GM12878 (cell line): ENCODE results near the gene ITSN2. TPM values are rescaled to one million over a fixed set of nuclear protein-coding genes. Genes with fewer than 3 reads are reported as not detected.

Experiments used
- ATF3 ChIP-seq: IDR thresholded peaks from 2 replicates; pipeline ENCODE4 v1.6.1; 2011; ENCODE audit warnings: low read depth, mild to moderate bottlenecking, low read length, moderate library complexity, borderline replicate concordance; ENCODE audit errors: extremely low read depth
- ATF7 ChIP-seq: fragments of 450-650 bp; IDR thresholded peaks from 2 replicates; pipeline ENCODE4 v1.6.1; 2016; ENCODE audit warnings: low read depth, mild to moderate bottlenecking
- CBX5 ChIP-seq: sonication (generic); IDR thresholded peaks from 2 replicates; pipeline ENCODE4 v1.6.1; 2016; ENCODE audit warnings: low read depth, moderate library complexity, mild to moderate bottlenecking, inconsistent platforms
- GABPA ChIP-seq: IDR thresholded peaks from 2 replicates; pipeline ENCODE4 v1.6.1; 2014; ENCODE audit warnings: antibody characterized with exemption, low read depth, mild to moderate bottlenecking, inconsistent platforms
- GATAD2B ChIP-seq: fragments of 450-650 bp; conservative IDR thresholded peaks from 2 replicates; pipeline ENCODE4 v1.6.1; 2017; ENCODE audit warnings: low read depth, mild to moderate bottlenecking, moderate library complexity
- HDAC2 ChIP-seq: fragments of 200-600 bp; sonication (generic); IDR thresholded peaks from 2 replicates; pipeline ENCODE4 v1.6.1; 2017
- JUND ChIP-seq: IDR thresholded peaks from 2 replicates; pipeline ENCODE4 v1.6.1; 2012; ENCODE audit warnings: low read depth, mild to moderate bottlenecking, low read length, improper control_type of control experiment, moderate library complexity
- KDM1A ChIP-seq: fragments of 200-600 bp; sonication (generic); IDR thresholded peaks from 2 replicates; pipeline ENCODE4 v1.6.1; 2016; ENCODE audit warnings: borderline replicate concordance
- LARP7 ChIP-seq: fragments of 450-650 bp; IDR thresholded peaks from 2 replicates; pipeline ENCODE4 v1.6.1; 2017; ENCODE audit warnings: mild to moderate bottlenecking
- MEF2A ChIP-seq: IDR thresholded peaks from 2 replicates; pipeline ENCODE4 v1.6.1; 2011; ENCODE audit warnings: low read depth, mild to moderate bottlenecking, low read length, moderate library complexity; ENCODE audit not compliant: insufficient read depth
- MEF2B ChIP-seq: fragments of 450-650 bp; IDR thresholded peaks from 2 replicates; pipeline ENCODE4 v1.6.1; 2018; ENCODE audit warnings: mild to moderate bottlenecking, moderate library complexity; ENCODE audit not compliant: partially characterized antibody, poor library complexity, severe bottlenecking
- MTA3 ChIP-seq: IDR thresholded peaks from 2 replicates; pipeline ENCODE4 v1.6.1; 2012; ENCODE audit warnings: low read length, inconsistent platforms, borderline replicate concordance
- NFIC ChIP-seq: IDR thresholded peaks from 2 replicates; pipeline ENCODE4 v1.6.1; 2012; ENCODE audit warnings: low read depth, mild to moderate bottlenecking, inconsistent platforms, low read length, moderate library complexity
- POU2F2 ChIP-seq: IDR thresholded peaks from 3 replicates; pipeline ENCODE4 v1.6.1; 2011; ENCODE audit warnings: low read depth, mild to moderate bottlenecking, low read length, borderline replicate concordance
- RAD21 ChIP-seq: IDR thresholded peaks from 2 replicates; pipeline ENCODE4 v1.6.1; 2011; ENCODE audit warnings: mild to moderate bottlenecking, low read depth, low read length, moderate library complexity; ENCODE audit not compliant: insufficient read depth
- REST ChIP-seq: IDR thresholded peaks from 2 replicates; pipeline ENCODE4 v1.6.1; 2012; ENCODE audit warnings: mild to moderate bottlenecking, low read depth, low read length
- SMC3 ChIP-seq: IDR thresholded peaks from 2 replicates; pipeline ENCODE4 v1.6.1; 2011; ENCODE audit warnings: low read length, improper control_type of control experiment, borderline replicate concordance
- SPI1 ChIP-seq: IDR thresholded peaks from 2 replicates; pipeline ENCODE4 v1.6.1; 2011; ENCODE audit warnings: low read depth, mild to moderate bottlenecking, low read length, moderate library complexity, borderline replicate concordance; ENCODE audit not compliant: insufficient read depth
- TARDBP ChIP-seq: IDR thresholded peaks from 2 replicates; pipeline ENCODE4 v1.6.1; 2016; ENCODE audit warnings: borderline replicate concordance
- ZNF274 ChIP-seq: IDR thresholded peaks from one replicate; pipeline ENCODE4 v1.8.0; 2011; ENCODE audit not compliant: insufficient read length, insufficient read depth
- ZZZ3 ChIP-seq: IDR thresholded peaks from 2 replicates; pipeline ENCODE4 v1.6.1; 2011; ENCODE audit warnings: low read depth; ENCODE audit not compliant: control insufficient read depth, insufficient read length
- polyA plus RNA-seq, 11 experiments: library from polyadenylated mRNA; depleted of rRNA in 4 of 11; unstranded in 6 of 11; stranded (reverse) in 5 of 11; fragments of >200 nt; fragmentation: Nextera tagmentation in 4 of 11; fragmentation: Illumina TruSeq in 1 of 11; extraction: Ambion mirVana in 4 of 11; extraction: Trizol in 1 of 11; gene quantifications; 1 replicate in 1 of 11; 2 replicates in 10 of 11; pipeline versions ENCODE4 v1.2.1 to v1.2.3, GENCODE V29; 2011 to 2016; ENCODE audit warnings: inconsistent platforms in 2 of 11, missing spikeins in 2 of 11, low read depth in 1 of 11
- total RNA-seq, 4 experiments: library from RNA; depleted of rRNA in 3 of 4; stranded (reverse); fragments of >200 nt in 3 of 4; fragmentation: Illumina TruSeq in 1 of 4; extraction: Trizol in 1 of 4; gene quantifications; 2 replicates each; pipeline versions ENCODE4 v1.2.1 to v1.2.3, GENCODE V29; 2013 to 2021
- TF ChIP-seq, protein P1 (sequence below): IDR thresholded peaks from 2 replicates; pipeline ENCODE4 v1.6.1; 2012; ENCODE audit warnings: low read length, inconsistent platforms
- TF ChIP-seq, protein P2 (sequence below): fragments of 450-650 bp; formaldehyde crosslinking; IDR thresholded peaks from 2 replicates; pipeline ENCODE4 v1.5.0; 2022; ENCODE audit warnings: mild to moderate bottlenecking, missing genetic modification characterization

ITSN2 gene
- total and polyA plus RNA-seq, 10 of the 15 experiments (the other 5 are each of a cell fraction or from before 2014, with no cell fraction given), result 20.5 to 80.0 (median 54.7) TPM

DNA sequence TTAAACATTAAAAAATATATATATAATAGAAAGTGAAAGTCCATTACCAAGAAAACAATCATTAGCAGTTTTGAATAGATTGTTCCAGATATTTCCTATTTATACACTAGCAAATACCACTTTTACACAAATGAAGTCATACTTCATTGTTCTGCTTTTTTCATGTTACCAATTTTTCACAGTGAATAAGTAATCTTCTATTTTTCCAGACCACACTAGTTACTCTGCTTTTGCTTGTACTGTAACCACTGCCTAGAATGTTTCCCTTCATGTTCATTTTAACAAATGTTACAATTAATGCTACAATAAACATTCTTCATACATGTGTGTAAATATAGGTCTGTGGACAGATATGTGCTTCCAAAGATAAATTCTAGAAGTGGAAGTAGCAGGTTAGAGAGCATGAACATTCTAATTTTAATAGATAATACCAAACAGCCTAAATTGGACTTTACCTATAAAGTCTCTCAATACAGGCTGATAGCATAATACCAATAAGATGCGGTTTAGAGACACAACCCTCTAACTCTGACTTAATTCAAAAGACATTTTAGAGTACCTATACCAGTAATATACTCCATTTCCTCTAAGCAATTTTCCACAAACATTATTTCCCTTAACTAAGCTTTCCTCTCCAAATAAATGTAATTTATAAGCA, 17.0 kb downstream of the ITSN2 start (continued):
- no peak for TF ChIP-seq ZZZ3
- 0 out of 2 replicates have a peak, but pooled peaks have one; percentile 49 for TF ChIP-seq GATAD2B
- TF ChIP-seq TARDBP, result no peak
- TF ChIP-seq, protein P1, sequence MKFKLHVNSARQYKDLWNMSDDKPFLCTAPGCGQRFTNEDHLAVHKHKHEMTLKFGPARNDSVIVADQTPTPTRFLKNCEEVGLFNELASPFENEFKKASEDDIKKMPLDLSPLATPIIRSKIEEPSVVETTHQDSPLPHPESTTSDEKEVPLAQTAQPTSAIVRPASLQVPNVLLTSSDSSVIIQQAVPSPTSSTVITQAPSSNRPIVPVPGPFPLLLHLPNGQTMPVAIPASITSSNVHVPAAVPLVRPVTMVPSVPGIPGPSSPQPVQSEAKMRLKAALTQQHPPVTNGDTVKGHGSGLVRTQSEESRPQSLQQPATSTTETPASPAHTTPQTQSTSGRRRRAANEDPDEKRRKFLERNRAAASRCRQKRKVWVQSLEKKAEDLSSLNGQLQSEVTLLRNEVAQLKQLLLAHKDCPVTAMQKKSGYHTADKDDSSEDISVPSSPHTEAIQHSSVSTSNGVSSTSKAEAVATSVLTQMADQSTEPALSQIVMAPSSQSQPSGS, result peak; percentile 88
- TF ChIP-seq KDM1A, result no peak
- no peak for TF ChIP-seq POU2F2
- TF ChIP-seq HDAC2, result no peak
- TF ChIP-seq ATF7, result peak; percentile 98
- TF ChIP-seq ZNF274, result no peak
- 0 out of 2 replicates have a peak, but pooled peaks have one; percentile 41 for TF ChIP-seq JUND
- TF ChIP-seq GABPA, result no peak
- TF ChIP-seq MTA3, result no peak
- TF ChIP-seq SMC3, result no peak
- TF ChIP-seq REST, result no peak
- TF ChIP-seq SPI1, result no peak
- peak; percentile 74; the same call in 1 of the 2 replicates for TF ChIP-seq MEF2A
- TF ChIP-seq, protein P2, sequence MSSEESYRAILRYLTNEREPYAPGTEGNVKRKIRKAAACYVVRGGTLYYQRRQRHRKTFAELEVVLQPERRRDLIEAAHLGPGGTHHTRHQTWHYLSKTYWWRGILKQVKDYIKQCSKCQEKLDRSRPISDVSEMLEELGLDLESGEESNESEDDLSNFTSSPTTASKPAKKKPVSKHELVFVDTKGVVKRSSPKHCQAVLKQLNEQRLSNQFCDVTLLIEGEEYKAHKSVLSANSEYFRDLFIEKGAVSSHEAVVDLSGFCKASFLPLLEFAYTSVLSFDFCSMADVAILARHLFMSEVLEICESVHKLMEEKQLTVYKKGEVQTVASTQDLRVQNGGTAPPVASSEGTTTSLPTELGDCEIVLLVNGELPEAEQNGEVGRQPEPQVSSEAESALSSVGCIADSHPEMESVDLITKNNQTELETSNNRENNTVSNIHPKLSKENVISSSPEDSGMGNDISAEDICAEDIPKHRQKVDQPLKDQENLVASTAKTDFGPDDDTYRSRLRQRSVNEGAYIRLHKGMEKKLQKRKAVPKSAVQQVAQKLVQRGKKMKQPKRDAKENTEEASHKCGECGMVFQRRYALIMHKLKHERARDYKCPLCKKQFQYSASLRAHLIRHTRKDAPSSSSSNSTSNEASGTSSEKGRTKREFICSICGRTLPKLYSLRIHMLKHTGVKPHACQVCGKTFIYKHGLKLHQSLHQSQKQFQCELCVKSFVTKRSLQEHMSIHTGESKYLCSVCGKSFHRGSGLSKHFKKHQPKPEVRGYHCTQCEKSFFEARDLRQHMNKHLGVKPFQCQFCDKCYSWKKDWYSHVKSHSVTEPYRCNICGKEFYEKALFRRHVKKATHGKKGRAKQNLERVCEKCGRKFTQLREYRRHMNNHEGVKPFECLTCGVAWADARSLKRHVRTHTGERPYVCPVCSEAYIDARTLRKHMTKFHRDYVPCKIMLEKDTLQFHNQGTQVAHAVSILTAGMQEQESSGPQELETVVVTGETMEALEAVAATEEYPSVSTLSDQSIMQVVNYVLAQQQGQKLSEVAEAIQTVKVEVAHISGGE, result no peak
- TF ChIP-seq LARP7, result no peak
- TF ChIP-seq MEF2B, result peak; percentile 89
- no peak for TF ChIP-seq CBX5
- TF ChIP-seq ATF3, result no peak
- TF ChIP-seq RAD21, result no peak
- peak; percentile 85 for TF ChIP-seq NFIC
